Cardiac muscle cell (in vitro differentiated cells and primary cell): ENCODE data around the gene MUL1. TPM values are rescaled to one million over a fixed set of nuclear protein-coding genes. Genes with fewer than 3 reads are reported as not detected.
"Not testable (repeated sequence)": the region's sequence is repeated elsewhere in the genome, so short reads cannot be mapped to it uniquely, and the experiment has no call there.

Experiments used
- DNase-seq, 2 donors: peaks; one replicate each; pipeline versions ENCODE4 v3.0.0 to v3.0.0-alpha.2; 2010 to 2017; ENCODE audit warnings: low read depth in 1 of 2, low spot score in 1 of 2
- H3K27ac ChIP-seq: fragments of 200-600 bp; sonication (generic); 2 replicates; pipeline ENCODE4 v1.5.1; 2016
- H3K27me3 ChIP-seq: fragments of 200-600 bp; sonication (generic); 2 replicates; pipeline ENCODE4 v1.6.0; 2016; ENCODE audit warnings: control low read depth
- H3K36me3 ChIP-seq: fragments of 200-600 bp; sonication (generic); 2 replicates; pipeline ENCODE4 v1.5.1; 2016; ENCODE audit warnings: control low read depth
- H3K4me1 ChIP-seq: fragments of 200-600 bp; sonication (generic); 2 replicates; pipeline ENCODE4 v1.8.1; 2017; ENCODE audit warnings: low read depth, mild to moderate bottlenecking, mixed run types
- H3K4me3 ChIP-seq: fragments of 200-600 bp; sonication (generic); 2 replicates; pipeline ENCODE4 v1.5.1; 2016; ENCODE audit warnings: mild to moderate bottlenecking
- H3K9me3 ChIP-seq: fragments of 200-600 bp; sonication (generic); 2 replicates; pipeline ENCODE4 v1.5.1; 2017; ENCODE audit warnings: low read depth, mild to moderate bottlenecking, control low read depth
- CTCF ChIP-seq: IDR thresholded peaks from 2 replicates; pipeline ENCODE4 v1.5.1; 2012; ENCODE audit warnings: low read depth, mild to moderate bottlenecking, low read length
- polyA plus RNA-seq: library from polyadenylated mRNA; unstranded; fragments of >200 nt; fragmentation: Nextera tagmentation; extraction: Ambion mirVana; gene quantifications from 2 replicates; pipeline ENCODE4 v1.2.1, GENCODE V29; 2016
- total RNA-seq: library from RNA; depleted of rRNA; stranded (reverse); fragments of >200 nt; gene quantifications from 2 replicates; pipeline ENCODE4 v1.2.3, GENCODE V29; 2016

The MUL1 gene
- total and polyA plus RNA-seq, 2 experiments from 2014 or later = 38.1 to 45.7 TPM

GRCh38 chr1:20497506-20497905, 10.4 kb downstream of the MUL1 start:
- no peak for DNase-seq
- no peak for TF ChIP-seq CTCF
- no peaks in the 10 kb centered on the region for H3K4me1 ChIP-seq
- no peaks in the 10 kb centered on the region for H3K9me3 ChIP-seq
- H3K4me3 ChIP-seq = no peak overlapping the region
- H3K36me3 ChIP-seq = peaks cover 23% of the 10 kb centered on the region
- peaks cover 5% of the 10 kb centered on the region for H3K27me3 ChIP-seq
- no peak overlapping the region for H3K27ac ChIP-seq

GRCh38 chr1:20496725-20497383, 11.1 kb downstream of the MUL1 start:
- H3K27ac ChIP-seq, H3K4me3 ChIP-seq, DNase-seq, H3K27me3 ChIP-seq, H3K9me3 ChIP-seq, H3K4me1 ChIP-seq: not testable (repeated sequence)
- peaks cover 19% of the 10 kb centered on the region for H3K36me3 ChIP-seq

- no peaks in the 10 kb centered on the region for H3K9me3 ChIP-seq
- DNase-seq = peak in 1 of 2 donors; percentile 29
- TF ChIP-seq CTCF = no peak
Measured at GRCh38 chr1:20496241-20496661, 11.7 kb downstream of the MUL1 start.

GRCh38 chr1:20495661-20496060, 12.3 kb downstream of the MUL1 start:
- no peak for DNase-seq
- Histone ChIP-seq H3K4me3 (no peak overlapping the region), H3K27ac (no peak overlapping the region), H3K36me3 (peaks cover 8% of the 10 kb centered on the region), H3K9me3 (no peaks in the 10 kb centered on the region), H3K27me3 (peaks cover 16% of the 10 kb centered on the region), H3K4me1 (no peaks in the 10 kb centered on the region)
- no peak for TF ChIP-seq CTCF

More at GRCh38 chr1:20496241-20496661, 11.7 kb downstream of the MUL1 start:
- Histone ChIP-seq H3K27me3 (peaks cover 10% of the 10 kb centered on the region), H3K4me3 (no peak overlapping the region), H3K27ac (no peak overlapping the region), H3K36me3 (peaks cover 13% of the 10 kb centered on the region), H3K4me1 (no peaks in the 10 kb centered on the region)

- DNase-seq = peak in 1 of 2 donors; percentile 80
- H3K36me3 ChIP-seq = no peaks in the 10 kb centered on the region
- peaks cover 25% of the 10 kb centered on the region for H3K27me3 ChIP-seq
- no peak overlapping the region for H3K4me3 ChIP-seq
- no peak for TF ChIP-seq CTCF
- H3K27ac ChIP-seq = no peak overlapping the region
- no peaks in the 10 kb centered on the region for H3K9me3 ChIP-seq
- no peaks in the 10 kb centered on the region for H3K4me1 ChIP-seq
Measured at GRCh38 chr1:20494609-20495311, 13.2 kb downstream of the MUL1 start.

- H3K9me3 ChIP-seq = no peaks in the 10 kb centered on the region
- H3K36me3 ChIP-seq = no peaks in the 10 kb centered on the region
- peaks cover 32% of the 10 kb centered on the region for H3K27me3 ChIP-seq
- no peak overlapping the region for H3K4me3 ChIP-seq
- peak; percentile 80 to 92 for DNase-seq
- no peaks in the 10 kb centered on the region for H3K4me1 ChIP-seq
- no peak overlapping the region for H3K27ac ChIP-seq
- TF ChIP-seq CTCF = peak; percentile 97
Measured at GRCh38 chr1:20493839-20494608, 13.9 kb downstream of the MUL1 start.
